SK-N-SH (cell line): ENCODE measurements around the gene CYYR1.
A peak's percentile ranks its signal among the peaks of the same experiment; 100 is the strongest.

Experiments
- CHD2 ChIP-seq: fragments of 150-350 bp; IDR thresholded peaks from 2 replicates; pipeline ENCODE4 v1.6.1; 2018; ENCODE audit warnings: low read length; ENCODE audit not compliant: partially characterized antibody
- CTCF ChIP-seq: fragments of 200-600 bp; sonication (generic); IDR thresholded peaks from 2 replicates; pipeline ENCODE4 v1.6.1; 2017; ENCODE audit warnings: antibody characterized with exemption, mild to moderate bottlenecking, moderate library complexity
- EP300 ChIP-seq, 2 experiments: IDR thresholded peaks; 2 replicates each; pipeline versions ENCODE4 v1.4.0 to v1.6.1; 2012; ENCODE audit warnings: borderline replicate concordance in 1 of 2, low read depth in 1 of 2, low read length in 1 of 2
- EZH2phosphoT487 ChIP-seq: fragments of 200-600 bp; sonication (generic); IDR thresholded peaks from 2 replicates; pipeline ENCODE4 v1.6.1; 2017; ENCODE audit warnings: low read depth, mixed run types, mild to moderate bottlenecking, antibody characterized with exemption, moderate library complexity, borderline replicate concordance
- FOXM1 ChIP-seq: IDR thresholded peaks from 2 replicates; pipeline ENCODE4 v1.4.0; 2012; ENCODE audit warnings: low read depth, mild to moderate bottlenecking
- GABPA ChIP-seq: IDR thresholded peaks from 2 replicates; pipeline ENCODE4 v1.4.0; 2012; ENCODE audit warnings: low read depth, mild to moderate bottlenecking
- POLR2AphosphoS5 ChIP-seq: IDR thresholded peaks from 2 replicates; pipeline ENCODE4 v1.6.1; 2012; ENCODE audit warnings: low read depth, low read length
- RAD21 ChIP-seq: IDR thresholded peaks from 2 replicates; pipeline ENCODE4 v1.6.1; 2012; ENCODE audit warnings: mild to moderate bottlenecking, low read length
- RCOR1 ChIP-seq: fragments of 150-350 bp; IDR thresholded peaks from 2 replicates; pipeline ENCODE4 v1.6.1; 2017; ENCODE audit warnings: antibody characterized with exemption, low read length
- RFX5 ChIP-seq: IDR thresholded peaks from 2 replicates; pipeline ENCODE4 v1.6.1; 2012; ENCODE audit warnings: mild to moderate bottlenecking, improper control_type of control experiment, low read length
- RXRA ChIP-seq: IDR thresholded peaks from 2 replicates; pipeline ENCODE4 v1.4.0; 2012; ENCODE audit warnings: low read depth, mild to moderate bottlenecking, borderline replicate concordance
- SIN3A ChIP-seq: IDR thresholded peaks from 2 replicates; pipeline ENCODE4 v1.6.1; 2012; ENCODE audit warnings: low read depth, mild to moderate bottlenecking, low read length, moderate library complexity, borderline replicate concordance
- TEAD4 ChIP-seq: IDR thresholded peaks from 2 replicates; pipeline ENCODE4 v1.4.0; 2012; ENCODE audit warnings: mild to moderate bottlenecking, borderline replicate concordance; ENCODE audit not compliant: insufficient read depth
- TF ChIP-seq, protein P1 (sequence below): IDR thresholded peaks from 2 replicates; pipeline ENCODE4 v1.6.1; 2012; ENCODE audit warnings: mild to moderate bottlenecking, low read depth, low read length, moderate library complexity

- TF ChIP-seq EZH2phosphoT487 (no peak), RXRA (no peak), CTCF (no peak), CHD2 (no peak), RAD21 (no peak), RCOR1 (peak; percentile 93), RFX5 (no peak), POLR2AphosphoS5 (no peak), SIN3A (no peak), FOXM1 (no peak), TEAD4 (no peak), GABPA (no peak), EP300 (IDR thresholded peaks at IDR 0.05; ENCODE audit: borderline replicate concordance in 1 of 2, low read depth in 1 of 2, low read length in 1 of 2) (no peak; a peak in 1 of 4 replicates)
- TF ChIP-seq, protein P1, sequence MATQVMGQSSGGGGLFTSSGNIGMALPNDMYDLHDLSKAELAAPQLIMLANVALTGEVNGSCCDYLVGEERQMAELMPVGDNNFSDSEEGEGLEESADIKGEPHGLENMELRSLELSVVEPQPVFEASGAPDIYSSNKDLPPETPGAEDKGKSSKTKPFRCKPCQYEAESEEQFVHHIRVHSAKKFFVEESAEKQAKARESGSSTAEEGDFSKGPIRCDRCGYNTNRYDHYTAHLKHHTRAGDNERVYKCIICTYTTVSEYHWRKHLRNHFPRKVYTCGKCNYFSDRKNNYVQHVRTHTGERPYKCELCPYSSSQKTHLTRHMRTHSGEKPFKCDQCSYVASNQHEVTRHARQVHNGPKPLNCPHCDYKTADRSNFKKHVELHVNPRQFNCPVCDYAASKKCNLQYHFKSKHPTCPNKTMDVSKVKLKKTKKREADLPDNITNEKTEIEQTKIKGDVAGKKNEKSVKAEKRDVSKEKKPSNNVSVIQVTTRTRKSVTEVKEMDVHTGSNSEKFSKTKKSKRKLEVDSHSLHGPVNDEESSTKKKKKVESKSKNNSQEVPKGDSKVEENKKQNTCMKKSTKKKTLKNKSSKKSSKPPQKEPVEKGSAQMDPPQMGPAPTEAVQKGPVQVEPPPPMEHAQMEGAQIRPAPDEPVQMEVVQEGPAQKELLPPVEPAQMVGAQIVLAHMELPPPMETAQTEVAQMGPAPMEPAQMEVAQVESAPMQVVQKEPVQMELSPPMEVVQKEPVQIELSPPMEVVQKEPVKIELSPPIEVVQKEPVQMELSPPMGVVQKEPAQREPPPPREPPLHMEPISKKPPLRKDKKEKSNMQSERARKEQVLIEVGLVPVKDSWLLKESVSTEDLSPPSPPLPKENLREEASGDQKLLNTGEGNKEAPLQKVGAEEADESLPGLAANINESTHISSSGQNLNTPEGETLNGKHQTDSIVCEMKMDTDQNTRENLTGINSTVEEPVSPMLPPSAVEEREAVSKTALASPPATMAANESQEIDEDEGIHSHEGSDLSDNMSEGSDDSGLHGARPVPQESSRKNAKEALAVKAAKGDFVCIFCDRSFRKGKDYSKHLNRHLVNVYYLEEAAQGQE = no peak
Measured at GRCh38 chr21:26529526-26529925, 43.6 kb downstream of the CYYR1 start.
